GM23338 (cell line): ENCODE data around the gene LY86. TPM values are rescaled to one million over a fixed set of nuclear protein-coding genes. Genes with fewer than 3 reads are reported as not detected.

Experiments
- ATAC-seq: fragments of 200-7000 bp; cut with Tn5 transposase; 3 replicates; pipeline ENCODE4 v1.9.1; 2020
- DNase-seq: peaks from one replicate; pipeline ENCODE4 v3.0.0-alpha.2; 2015; ENCODE audit warnings: low spot score
- H2AFZ ChIP-seq: fragments of 200-600 bp; sonication (generic); 2 replicates; pipeline ENCODE4 v1.8.0; 2016; ENCODE audit warnings: antibody characterized with exemption, mild to moderate bottlenecking, moderate library complexity
- H3F3A ChIP-seq: fragments of 200-600 bp; sonication (generic); replicated peaks from 2 replicates; pipeline ENCODE4 v1.8.0; 2017; ENCODE audit warnings: antibody characterized with exemption, mixed run types, low read depth
- H3K27ac ChIP-seq: fragments of 200-600 bp; sonication (generic); 2 replicates; pipeline ENCODE4 v1.6.1; 2016; ENCODE audit warnings: low read depth
- H3K27me3 ChIP-seq: fragments of 200-600 bp; sonication (generic); 2 replicates; pipeline ENCODE4 v1.8.0; 2016; ENCODE audit warnings: mild to moderate bottlenecking, mixed run types, moderate library complexity; ENCODE audit not compliant: insufficient read depth
- H3K36me3 ChIP-seq: fragments of 200-600 bp; sonication (generic); 2 replicates; pipeline ENCODE4 v1.8.0; 2016; ENCODE audit warnings: mild to moderate bottlenecking; ENCODE audit not compliant: insufficient read depth
- H3K4me1 ChIP-seq: fragments of 200-600 bp; sonication (generic); 2 replicates; pipeline ENCODE4 v1.8.0; 2016; ENCODE audit warnings: mild to moderate bottlenecking, moderate library complexity; ENCODE audit not compliant: insufficient read depth
- H3K4me2 ChIP-seq: fragments of 200-600 bp; sonication (generic); 2 replicates; pipeline ENCODE4 v1.7.1; 2017; ENCODE audit warnings: mixed run types
- H3K4me3 ChIP-seq: fragments of 200-600 bp; sonication (generic); 2 replicates; pipeline ENCODE4 v1.6.1; 2016; ENCODE audit warnings: mixed run types
- H3K79me2 ChIP-seq: fragments of 200-600 bp; sonication (generic); replicated peaks from 2 replicates; pipeline ENCODE4 v1.8.0; 2017; ENCODE audit warnings: mild to moderate bottlenecking; ENCODE audit not compliant: insufficient read depth
- H3K9me2 ChIP-seq: fragments of 200-600 bp; sonication (generic); 2 replicates; pipeline ENCODE4 v1.8.0; 2017; ENCODE audit not compliant: insufficient read depth
- H4K20me1 ChIP-seq: fragments of 200-600 bp; sonication (generic); replicated peaks from 2 replicates; pipeline ENCODE4 v1.8.0; 2017; ENCODE audit warnings: mild to moderate bottlenecking; ENCODE audit not compliant: insufficient read depth
- H3K27ac Mint-ChIP-seq: 2 replicates; pipeline ENCODE4 v1.8.0; 2020; ENCODE audit warnings: inconsistent platforms, mild to moderate bottlenecking, moderate library complexity, mixed read lengths
- H3K27me3 Mint-ChIP-seq: 3 replicates; pipeline ENCODE4 v1.8.0; 2022; ENCODE audit warnings: low read depth, mild to moderate bottlenecking, moderate library complexity, mixed read lengths, inconsistent platforms; ENCODE audit not compliant: insufficient read depth, poor library complexity
- H3K36me3 Mint-ChIP-seq: 3 replicates; pipeline ENCODE4 v1.8.0; 2021; ENCODE audit warnings: low read depth, mild to moderate bottlenecking, inconsistent platforms, moderate library complexity, mixed read lengths
- H3K4me1 Mint-ChIP-seq: 3 replicates; pipeline ENCODE4 v1.8.0; 2020; ENCODE audit warnings: mild to moderate bottlenecking, inconsistent platforms, mixed read lengths
- H3K4me3 Mint-ChIP-seq: 3 replicates; pipeline ENCODE4 v1.8.0; 2021; ENCODE audit warnings: moderate library complexity, mild to moderate bottlenecking, inconsistent platforms, mixed read lengths
- H3K9me3 Mint-ChIP-seq: 3 replicates; pipeline ENCODE4 v1.8.0; 2020; ENCODE audit warnings: moderate library complexity, mild to moderate bottlenecking, inconsistent platforms, mixed read lengths
- CREB1 ChIP-seq: fragments of 250-450 bp; sonication (Bioruptor Pico); IDR thresholded peaks from 2 replicates; pipeline ENCODE4 v1.5.0; 2020; ENCODE audit warnings: low read depth, mild to moderate bottlenecking, moderate library complexity
- ZNF114 ChIP-seq: fragments of 250-450 bp; sonication (Bioruptor Pico); IDR thresholded peaks from 2 replicates; pipeline ENCODE4 v1.5.0; 2020; ENCODE audit warnings: mild to moderate bottlenecking, moderate library complexity
- polyA plus RNA-seq: library from polyadenylated mRNA; unstranded; fragments of >200 nt; fragmentation: Nextera tagmentation; extraction: Ambion mirVana; gene quantifications from 2 replicates; pipeline ENCODE4 v1.2.1, GENCODE V29; 2016
- total RNA-seq: library from RNA; depleted of rRNA; stranded (reverse); fragments of >200 nt; shearing (Covaris generic); gene quantifications from 2 replicates; pipeline ENCODE4 v1.2.3, GENCODE V29; 2014
- TF ChIP-seq, protein P1 (sequence below): IDR thresholded peaks from 2 replicates; pipeline ENCODE4 v1.6.1; 2016; ENCODE audit warnings: antibody characterized with exemption
- TF ChIP-seq, protein P2 (sequence below): fragments of 250-450 bp; sonication (Bioruptor Pico); IDR thresholded peaks from 2 replicates; pipeline ENCODE4 v1.5.0; 2020; ENCODE audit warnings: mild to moderate bottlenecking, moderate library complexity

Gene LY86
- total and polyA plus RNA-seq, 2 experiments from 2014 or later: 0.29 TPM; not detected in 1

DNA sequence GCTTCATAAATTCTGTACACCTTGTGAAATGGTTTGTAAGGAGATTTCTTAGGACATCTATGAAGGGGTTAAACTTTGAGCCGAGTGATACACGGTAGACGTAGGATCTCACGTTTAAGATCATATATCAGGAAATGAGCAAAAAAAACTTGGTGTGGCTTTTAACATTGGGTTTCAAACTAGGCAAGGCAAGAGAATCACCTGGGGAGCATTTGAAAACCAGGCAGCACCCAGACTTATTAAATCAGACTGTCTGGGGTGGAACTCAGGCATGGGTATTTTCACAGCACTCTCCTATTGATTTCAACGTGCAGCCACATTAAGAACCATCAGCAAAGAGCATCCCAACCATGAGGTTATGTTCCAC, 26.4 kb downstream of the LY86 start (continued):
- TF ChIP-seq, protein P1, sequence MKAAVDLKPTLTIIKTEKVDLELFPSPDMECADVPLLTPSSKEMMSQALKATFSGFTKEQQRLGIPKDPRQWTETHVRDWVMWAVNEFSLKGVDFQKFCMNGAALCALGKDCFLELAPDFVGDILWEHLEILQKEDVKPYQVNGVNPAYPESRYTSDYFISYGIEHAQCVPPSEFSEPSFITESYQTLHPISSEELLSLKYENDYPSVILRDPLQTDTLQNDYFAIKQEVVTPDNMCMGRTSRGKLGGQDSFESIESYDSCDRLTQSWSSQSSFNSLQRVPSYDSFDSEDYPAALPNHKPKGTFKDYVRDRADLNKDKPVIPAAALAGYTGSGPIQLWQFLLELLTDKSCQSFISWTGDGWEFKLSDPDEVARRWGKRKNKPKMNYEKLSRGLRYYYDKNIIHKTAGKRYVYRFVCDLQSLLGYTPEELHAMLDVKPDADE: no peak
- no peak for TF ChIP-seq CREB1

DNA sequence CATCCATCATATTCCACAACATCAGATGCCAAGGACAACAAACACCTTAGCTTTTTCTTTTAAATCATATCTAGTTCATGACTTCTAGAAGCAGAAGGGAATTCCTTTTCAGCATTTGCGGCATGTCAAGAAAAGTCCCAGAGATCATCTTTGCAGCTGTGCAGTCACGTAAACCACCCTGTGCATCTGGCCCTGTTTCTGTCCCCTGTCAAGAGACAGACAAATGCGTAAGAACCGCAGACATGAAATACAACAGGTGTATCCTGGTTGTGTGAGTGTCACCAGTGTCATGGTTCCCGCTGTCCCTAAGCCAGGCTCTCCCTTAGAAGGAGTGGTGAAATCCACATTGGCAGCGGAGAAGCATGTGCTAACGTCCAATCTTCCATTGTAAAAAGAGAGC, 28.1 kb downstream of the LY86 start:
- no peaks in the 10 kb centered on the region for H3K27me3 ChIP-seq
- H2AFZ ChIP-seq: no peak overlapping the region
- H3K27ac Mint-ChIP-seq: no peak overlapping the region
- H3K27ac ChIP-seq: no peak overlapping the region
- H3K4me2 ChIP-seq: no peak overlapping the region
- H3K79me2 ChIP-seq: no peaks in the 10 kb centered on the region
- peaks cover 8% of the 10 kb centered on the region for H3K4me1 Mint-ChIP-seq
- no peak overlapping the region for H3K4me3 Mint-ChIP-seq
- peaks cover 2% of the 10 kb centered on the region for H3K27me3 Mint-ChIP-seq
- no peaks in the 10 kb centered on the region for H3K4me1 ChIP-seq
- H4K20me1 ChIP-seq: no peaks in the 10 kb centered on the region
- no peaks in the 10 kb centered on the region for H3F3A ChIP-seq
- peaks cover 4% of the 10 kb centered on the region; the same call in 2 of the 3 replicates for H3K9me3 Mint-ChIP-seq
- H3K4me3 ChIP-seq: no peak overlapping the region
- ATAC-seq (no peak), DNase-seq (no peak)
- peaks cover 6% of the 10 kb centered on the region; the same call in 1 of the 2 replicates for H3K9me2 ChIP-seq
- H3K36me3 Mint-ChIP-seq: no peaks in the 10 kb centered on the region
- TF ChIP-seq, protein P1: no peak
- TF ChIP-seq CREB1: no peak
- TF ChIP-seq ZNF114 (CRISPR knock-in tag): no peak
- TF ChIP-seq, protein P2, sequence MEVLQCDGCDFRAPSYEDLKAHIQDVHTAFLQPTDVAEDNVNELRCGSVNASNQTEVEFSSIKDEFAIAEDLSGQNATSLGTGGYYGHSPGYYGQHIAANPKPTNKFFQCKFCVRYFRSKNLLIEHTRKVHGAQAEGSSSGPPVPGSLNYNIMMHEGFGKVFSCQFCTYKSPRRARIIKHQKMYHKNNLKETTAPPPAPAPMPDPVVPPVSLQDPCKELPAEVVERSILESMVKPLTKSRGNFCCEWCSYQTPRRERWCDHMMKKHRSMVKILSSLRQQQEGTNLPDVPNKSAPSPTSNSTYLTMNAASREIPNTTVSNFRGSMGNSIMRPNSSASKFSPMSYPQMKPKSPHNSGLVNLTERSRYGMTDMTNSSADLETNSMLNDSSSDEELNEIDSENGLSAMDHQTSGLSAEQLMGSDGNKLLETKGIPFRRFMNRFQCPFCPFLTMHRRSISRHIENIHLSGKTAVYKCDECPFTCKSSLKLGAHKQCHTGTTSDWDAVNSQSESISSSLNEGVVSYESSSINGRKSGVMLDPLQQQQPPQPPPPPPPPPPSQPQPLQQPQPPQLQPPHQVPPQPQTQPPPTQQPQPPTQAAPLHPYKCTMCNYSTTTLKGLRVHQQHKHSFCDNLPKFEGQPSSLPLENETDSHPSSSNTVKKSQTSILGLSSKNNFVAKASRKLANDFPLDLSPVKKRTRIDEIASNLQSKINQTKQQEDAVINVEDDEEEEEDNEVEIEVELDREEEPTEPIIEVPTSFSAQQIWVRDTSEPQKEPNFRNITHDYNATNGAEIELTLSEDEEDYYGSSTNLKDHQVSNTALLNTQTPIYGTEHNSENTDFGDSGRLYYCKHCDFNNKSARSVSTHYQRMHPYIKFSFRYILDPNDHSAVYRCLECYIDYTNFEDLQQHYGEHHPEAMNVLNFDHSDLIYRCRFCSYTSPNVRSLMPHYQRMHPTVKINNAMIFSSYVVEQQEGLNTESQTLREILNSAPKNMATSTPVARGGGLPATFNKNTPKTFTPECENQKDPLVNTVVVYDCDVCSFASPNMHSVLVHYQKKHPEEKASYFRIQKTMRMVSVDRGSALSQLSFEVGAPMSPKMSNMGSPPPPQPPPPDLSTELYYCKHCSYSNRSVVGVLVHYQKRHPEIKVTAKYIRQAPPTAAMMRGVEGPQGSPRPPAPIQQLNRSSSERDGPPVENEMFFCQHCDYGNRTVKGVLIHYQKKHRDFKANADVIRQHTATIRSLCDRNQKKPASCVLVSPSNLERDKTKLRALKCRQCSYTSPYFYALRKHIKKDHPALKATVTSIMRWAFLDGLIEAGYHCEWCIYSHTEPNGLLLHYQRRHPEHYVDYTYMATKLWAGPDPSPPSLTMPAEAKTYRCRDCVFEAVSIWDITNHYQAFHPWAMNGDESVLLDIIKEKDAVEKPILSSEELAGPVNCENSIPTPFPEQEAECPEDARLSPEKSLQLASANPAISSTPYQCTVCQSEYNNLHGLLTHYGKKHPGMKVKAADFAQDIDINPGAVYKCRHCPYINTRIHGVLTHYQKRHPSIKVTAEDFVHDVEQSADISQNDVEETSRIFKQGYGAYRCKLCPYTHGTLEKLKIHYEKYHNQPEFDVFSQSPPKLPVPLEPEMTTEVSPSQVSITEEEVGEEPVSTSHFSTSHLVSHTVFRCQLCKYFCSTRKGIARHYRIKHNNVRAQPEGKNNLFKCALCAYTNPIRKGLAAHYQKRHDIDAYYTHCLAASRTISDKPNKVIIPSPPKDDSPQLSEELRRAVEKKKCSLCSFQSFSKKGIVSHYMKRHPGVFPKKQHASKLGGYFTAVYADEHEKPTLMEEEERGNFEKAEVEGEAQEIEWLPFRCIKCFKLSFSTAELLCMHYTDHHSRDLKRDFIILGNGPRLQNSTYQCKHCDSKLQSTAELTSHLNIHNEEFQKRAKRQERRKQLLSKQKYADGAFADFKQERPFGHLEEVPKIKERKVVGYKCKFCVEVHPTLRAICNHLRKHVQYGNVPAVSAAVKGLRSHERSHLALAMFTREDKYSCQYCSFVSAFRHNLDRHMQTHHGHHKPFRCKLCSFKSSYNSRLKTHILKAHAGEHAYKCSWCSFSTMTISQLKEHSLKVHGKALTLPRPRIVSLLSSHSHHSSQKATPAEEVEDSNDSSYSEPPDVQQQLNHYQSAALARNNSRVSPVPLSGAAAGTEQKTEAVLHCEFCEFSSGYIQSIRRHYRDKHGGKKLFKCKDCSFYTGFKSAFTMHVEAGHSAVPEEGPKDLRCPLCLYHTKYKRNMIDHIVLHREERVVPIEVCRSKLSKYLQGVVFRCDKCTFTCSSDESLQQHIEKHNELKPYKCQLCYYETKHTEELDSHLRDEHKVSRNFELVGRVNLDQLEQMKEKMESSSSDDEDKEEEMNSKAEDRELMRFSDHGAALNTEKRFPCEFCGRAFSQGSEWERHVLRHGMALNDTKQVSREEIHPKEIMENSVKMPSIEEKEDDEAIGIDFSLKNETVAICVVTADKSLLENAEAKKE (CRISPR knock-in tag): no peak
- H3K36me3 ChIP-seq: no peaks in the 10 kb centered on the region
